CD4-positive, alpha-beta T cell treated with Interleukin-12 subunit alpha and Interleukin-12 subunit beta, for 1 hour (primary cell): Measurements from ENCODE around the gene FAM177B.
"Not testable (repeated sequence)": the region's sequence is repeated elsewhere in the genome, so short reads cannot be mapped to it uniquely, and the experiment has no call there.

ENCODE experiments used
- DNase-seq: peaks from one replicate; pipeline ENCODE4 v3.0.0-alpha.2; 2020

The FAM177B gene

DNA sequence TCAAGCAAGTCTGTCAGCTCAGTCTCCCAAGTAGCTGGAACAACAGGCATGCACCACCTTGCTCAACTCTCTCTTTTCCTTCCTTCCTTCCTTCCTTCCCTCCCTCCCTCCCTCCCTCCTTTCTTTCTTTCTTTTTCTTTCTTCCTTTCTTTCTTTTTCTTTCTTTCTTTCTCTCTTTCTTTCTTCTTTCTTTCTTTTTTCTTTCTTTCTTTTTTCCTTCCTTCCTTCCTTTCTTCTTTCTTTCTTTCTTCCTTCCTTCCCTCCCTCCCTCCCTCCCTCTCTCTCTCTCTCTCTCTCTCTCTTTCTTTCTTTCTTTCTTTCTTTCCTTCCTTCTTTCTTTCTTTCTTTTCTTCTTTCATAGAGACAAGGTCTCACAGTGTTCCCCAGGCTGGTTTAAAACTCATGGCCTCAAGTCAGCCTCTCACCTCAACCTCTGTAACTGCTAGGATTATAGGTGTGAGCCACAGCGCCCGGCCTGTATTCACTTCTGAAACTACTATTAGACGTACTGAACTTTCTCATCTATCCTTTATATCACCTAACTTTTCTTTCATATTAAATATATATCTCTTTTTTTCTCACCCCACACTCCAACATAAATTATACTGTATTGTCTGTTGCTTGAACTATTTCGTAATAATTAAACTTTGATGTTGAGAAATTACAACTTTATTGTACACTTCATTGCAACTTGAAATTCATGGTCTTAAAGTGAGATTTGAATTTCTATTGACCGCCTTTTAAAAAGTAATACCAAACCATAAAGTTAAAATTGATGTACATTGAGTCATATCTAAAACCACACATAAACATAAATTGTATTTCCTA is 4.8 kb downstream of the FAM177B start:
- not testable (repeated sequence) for DNase-seq

DNA sequence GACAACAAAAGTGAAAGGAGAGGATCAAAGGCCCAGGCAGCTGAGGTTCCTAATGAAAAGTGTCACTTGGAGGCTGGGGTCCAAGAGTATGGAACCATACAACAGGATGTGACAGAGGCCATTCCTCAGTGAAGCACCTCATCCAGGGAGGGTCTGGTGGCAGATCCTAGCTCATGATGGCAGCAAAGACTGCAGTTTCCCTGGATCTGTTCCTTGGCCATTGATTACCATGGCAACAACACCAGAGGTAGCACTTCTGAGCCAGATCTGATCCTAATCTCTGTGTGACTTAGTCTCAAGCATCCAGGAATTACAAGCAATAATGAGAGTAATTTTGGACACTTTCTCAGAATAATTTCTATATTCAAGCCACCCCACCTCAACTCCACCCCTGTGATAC is 12.9 kb downstream of the FAM177B start:
- no peak for DNase-seq

DNA sequence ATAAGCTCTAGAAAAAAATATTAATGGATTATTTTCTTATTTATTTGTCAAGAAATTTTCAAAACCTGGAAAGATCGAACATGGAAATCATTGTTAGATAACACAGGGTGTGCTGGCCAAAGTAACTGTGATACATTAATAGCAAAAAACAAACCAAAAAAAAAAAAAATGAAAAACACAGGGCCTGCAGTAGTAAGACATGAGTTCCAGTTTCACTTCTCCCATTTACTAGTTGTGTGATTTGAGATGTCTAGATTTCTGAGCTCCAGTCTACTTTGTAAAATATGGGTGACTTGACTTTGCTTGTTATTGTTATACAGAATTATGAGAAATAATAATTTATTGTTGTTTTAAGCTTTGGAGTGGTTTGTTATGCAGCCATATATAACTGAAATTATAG is 13.6 kb downstream of the FAM177B start:
- no peak for DNase-seq

DNA sequence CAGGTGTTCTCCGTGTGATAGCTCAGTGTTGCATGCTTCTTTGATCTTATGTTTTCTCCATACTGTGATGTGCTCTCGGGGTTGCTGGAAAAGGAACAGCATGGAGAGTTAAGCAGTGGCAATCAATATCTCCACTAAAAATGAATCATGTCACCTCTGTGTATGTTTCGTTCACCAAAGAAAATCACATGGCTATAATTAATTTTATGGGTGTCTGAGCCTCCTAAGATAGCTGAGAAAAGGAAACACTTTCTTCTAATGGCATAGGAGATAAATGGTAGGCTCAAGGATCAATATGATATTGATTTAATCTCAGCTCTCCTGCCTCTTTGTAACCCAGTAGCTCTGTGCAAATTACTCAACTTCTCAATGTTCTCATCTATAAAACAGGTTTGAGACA is 14.3 kb downstream of the FAM177B start:
- DNase-seq: no peak

DNA sequence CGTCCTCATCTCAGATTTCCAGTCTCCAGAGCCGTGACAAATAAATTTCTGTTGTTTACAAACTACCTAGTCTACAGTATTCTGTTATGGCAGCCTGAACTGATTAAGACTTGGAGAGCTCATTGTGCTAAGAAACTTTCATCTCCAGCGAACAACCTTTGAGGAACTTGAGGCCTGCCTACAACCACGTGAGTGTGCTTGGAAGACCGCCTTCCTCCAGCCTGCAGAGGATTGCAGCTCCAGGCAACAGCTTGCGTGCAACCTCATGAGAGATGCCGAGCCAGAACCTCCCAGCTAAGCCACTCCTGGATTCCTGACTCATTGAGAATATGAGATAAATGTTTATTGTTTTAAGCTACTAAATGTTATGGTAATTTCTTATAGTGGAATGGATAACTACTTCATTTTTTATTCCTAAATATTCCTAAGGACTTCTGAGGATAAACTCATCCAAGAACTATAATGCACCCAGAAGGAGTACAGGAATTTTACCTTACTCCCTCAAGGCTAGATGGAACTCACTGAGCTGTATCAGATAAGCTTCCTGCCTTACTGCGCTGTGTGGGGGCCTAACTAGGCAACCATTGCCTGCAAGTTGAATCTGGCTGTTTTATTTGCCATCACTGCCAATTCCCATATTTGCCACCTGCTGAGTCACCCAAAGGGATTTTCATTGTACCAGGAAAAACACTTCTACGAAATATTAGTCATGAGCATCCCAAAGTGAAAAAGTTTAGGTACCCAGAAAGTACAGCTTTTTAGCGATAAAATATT is 17.6 kb downstream of the FAM177B start:
- no peak for DNase-seq

DNA sequence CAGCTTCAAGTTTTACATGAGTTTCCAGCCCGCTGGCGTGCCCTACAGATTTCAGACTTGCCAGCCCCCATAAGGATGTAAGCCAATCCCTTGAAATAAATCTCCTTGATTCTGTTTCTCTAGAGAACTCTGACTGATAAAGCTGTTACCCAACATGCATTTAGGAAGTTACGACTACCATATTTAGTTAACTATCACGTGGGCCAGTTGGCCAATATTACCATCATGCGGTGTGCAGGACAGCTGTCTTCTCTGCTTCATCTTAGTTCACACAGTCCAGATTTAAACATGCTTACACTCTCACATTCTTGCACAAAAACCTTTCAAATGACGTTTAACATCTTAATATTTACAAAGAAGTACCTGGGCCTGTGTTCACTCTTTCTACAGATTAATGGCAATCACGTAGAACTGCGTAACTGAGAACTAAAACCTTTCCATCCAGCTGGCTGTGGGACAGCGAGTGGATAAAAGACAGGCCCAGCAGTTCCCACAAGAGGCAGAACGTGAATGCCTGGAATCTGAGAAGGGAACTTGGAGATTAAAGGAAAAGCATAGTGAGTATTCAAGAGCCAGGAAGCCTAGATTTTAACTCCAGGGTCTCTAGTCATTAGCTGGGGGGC is 20.8 kb downstream of the FAM177B start:
- no peak for DNase-seq

DNA sequence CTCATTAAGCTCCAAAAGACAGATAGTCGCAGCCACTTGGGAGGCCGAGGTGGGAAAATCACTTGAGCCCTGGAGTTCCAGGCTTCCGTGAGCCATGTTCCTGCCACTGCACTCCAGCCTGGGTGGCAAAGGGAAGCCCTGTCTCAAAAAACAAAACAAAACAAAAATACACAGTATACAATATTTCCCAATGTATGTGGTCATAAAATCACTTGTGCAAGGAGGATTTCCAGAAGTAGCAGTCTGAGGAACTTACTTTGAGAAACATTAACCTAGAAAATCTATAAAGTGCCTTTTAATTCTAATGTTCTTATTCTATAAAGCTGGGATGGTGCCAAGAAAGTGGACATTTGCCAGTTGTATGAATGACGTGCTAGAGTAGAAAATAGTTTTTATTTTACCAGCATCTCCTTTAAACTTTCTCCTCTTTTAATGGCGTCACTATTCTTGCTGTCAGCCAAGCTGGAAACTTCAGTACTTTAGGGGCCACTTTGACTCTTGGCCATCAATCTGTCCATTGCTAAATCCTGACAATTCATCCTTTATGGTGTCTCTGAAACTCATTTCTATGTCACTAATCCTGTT is 22.5 kb downstream of the FAM177B start:
- DNase-seq: no peak

DNA sequence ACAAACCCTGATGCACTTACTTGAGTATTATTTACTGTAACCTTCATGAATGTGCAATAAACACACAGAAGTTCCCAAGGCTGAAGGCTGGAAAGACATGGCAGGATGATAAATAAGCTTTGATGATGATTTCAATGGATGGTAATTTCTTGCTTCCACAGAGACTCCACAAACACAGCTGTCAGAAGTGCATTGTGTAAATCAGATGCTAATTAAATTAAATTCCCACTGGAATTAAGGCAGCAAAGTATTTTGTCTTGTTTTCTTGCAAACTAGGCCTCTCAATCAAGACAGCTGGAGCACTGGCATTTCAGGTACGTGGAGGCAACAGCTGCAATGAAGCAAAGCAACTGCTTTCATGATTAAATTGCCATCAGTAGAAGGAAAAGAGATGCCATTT is 24.1 kb downstream of the FAM177B start:
- DNase-seq: no peak

DNA sequence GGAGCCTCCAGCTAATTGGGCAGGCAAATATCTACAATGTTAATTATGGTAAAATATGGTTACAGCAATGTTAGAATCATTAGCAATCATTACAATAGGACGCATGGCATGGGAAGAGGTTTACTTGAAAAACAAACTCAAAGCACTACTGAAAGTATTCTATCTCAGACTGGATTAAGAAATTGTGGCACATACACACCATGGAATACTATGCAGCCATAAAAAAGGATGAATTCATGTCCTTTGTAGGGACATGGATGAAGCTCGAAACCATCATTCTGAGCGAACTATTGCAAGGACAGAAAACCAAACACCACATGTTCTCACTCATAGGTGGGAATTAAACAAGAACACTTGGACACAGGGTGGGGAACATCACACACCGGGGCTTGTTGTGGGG is 25.2 kb downstream of the FAM177B start:
- not testable (repeated sequence) for DNase-seq

DNA sequence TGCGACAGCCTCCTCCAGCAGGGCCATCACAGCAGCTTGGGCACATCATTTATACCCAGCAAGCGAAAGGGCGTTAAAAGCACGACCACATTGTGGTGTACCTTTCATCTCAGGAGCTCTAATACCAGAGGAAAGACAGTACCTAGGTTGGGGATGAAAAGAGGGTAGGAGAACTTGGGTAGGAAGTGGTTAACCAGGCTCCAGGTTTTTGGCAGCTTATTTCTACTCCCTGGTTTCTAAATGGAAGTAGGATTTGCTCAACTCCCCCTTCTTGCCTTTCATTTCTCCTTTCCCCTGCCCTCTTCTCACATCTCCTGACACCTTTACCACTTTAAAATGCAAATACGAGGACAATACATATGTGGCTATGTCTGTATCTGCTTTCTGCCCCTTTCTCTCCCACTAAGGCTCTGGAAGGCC is 30.2 kb downstream of the FAM177B start:
- no peak for DNase-seq

DNA sequence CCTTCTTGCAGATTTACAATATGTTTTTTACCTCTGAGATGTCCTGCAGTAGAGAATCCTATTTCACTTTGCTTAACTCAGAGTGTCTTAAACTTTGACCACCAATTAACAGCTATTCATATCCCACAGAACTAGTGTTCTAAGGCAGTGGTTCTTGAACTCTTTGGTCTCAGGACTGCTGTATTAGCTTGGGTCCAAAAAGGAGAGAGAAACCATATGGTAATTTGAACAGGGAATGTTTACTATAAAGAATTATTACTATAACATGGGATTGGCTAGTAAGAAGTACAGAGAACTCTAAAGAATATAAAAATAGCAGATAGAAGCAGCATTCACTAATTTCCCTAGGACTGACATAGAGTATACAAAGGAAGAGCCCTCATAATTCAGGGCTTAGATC is 31.6 kb downstream of the FAM177B start:
- DNase-seq: no peak

DNA sequence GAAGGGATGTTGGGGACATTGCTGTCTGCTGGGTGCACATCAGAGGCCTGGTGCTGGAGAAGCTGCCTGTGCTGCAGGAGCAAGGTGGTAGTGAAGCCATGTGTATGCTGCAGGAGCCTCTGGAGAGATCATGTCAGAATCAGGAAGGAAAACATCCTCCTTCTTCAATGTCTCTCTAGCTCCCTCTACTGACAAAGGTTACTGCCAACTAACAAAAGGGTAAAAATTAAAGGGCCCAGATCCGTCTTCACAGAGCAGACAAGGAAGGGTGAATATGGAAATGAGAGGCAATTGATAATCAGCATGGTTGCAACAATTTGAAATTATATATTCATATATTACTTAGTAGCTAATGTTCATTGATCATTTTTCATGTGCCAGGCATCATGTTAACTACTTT is 32.2 kb downstream of the FAM177B start:
- DNase-seq: no peak

DNA sequence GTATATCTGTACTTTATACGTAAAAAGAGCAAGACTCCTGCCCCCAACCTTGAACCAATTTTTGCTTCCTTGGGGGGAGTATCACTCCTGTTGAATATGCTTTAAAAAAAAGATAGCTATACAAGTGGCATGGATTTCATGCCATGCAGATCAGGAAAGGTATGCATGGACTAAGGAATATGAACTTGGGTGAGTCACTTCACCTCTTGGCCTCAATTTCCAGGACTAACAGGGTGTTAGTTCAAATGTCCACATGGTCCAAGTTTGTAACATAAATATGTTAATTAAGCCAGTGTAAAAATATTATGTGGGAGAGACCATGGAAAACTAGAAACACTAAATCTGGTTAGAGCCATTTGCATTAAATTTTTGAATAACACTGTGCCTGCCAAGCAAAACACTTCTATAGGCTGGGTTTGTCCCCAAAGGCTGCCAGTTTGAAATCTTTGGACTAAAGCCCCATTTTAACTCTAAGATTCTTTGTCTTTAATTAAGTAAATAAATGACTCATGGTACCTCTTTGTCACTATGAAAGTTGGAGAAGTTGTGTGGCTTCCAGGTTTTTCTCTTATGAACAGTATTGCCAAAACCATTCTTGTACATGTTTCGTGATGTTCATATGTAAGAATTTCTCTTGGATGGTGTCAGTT is 33.1 kb downstream of the FAM177B start:
- no peak for DNase-seq

DNA sequence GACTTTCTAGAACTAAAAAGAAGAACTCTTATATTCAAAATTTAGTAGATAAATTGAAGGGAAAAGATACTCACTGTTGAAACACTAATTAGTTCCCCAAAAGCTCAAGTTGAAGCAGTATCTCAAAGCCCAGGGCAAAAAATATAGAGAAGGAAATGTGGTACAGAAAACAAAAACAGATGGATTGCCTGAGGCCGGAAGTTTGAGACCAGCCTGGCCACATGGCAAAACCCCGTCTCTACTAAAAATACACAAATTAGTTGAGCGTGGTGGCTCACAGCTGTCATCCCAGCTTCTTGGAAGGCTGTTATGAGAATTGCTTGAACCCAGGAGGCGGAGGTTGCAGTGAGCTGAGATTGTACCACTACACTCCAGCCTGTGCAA is 36.0 kb downstream of the FAM177B start:
- no peak for DNase-seq

DNA sequence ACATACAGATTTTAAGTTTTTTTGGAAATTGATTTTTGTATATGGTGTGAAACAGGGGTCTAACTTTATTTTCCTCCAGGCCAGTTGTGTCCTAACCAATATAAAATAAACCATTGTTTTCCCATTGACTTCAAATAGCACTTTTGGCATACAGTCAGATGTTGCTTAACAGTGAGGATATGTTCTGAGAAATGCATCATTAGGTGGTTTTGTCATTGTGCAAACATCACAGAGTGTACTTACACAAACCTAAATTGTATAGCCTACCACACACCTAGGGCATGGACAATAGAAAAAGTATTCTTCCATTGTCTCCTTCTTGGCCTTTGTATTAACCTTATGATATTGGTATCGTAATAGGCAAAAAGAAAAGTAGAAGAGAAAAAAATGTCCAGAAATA is 40.5 kb downstream of the FAM177B start:
- DNase-seq: no peak

DNA sequence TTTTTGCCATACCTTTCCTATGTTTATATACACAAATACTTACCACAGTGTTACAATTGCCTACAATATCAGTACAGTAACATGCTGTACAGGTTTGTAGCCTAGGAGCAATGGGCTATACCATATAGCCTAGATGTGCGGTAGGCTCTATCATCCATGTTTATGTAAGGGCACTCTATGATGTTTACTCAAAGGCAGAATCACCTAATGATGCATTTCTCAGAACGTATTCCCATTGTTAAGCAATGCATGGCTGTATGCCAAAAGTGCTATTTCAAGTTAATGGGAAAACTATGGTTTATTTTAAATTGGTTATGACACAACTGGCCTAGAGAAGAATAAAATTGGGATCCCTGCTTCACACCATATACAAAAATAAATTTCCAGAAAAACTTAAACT is 41.0 kb downstream of the FAM177B start:
- no peak for DNase-seq

DNA sequence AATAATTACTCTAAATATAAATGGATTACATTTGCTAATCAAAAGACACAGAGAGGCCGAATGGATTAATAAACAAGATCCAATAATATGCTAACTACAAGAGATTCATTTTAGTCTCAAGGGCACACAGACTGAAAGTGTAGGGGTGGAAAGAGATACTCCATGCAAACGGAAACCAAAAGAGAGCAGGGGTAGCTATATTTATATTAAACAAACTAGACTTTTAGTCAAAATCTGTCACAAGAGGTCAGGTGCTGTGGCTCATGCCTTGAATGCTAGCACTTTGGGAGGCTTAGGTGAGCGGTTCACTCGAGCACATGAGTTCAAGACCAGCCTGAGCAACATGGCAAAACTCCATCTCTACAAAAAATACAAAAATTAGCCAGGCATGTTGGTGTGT is 44.2 kb downstream of the FAM177B start:
- no peak for DNase-seq

DNA sequence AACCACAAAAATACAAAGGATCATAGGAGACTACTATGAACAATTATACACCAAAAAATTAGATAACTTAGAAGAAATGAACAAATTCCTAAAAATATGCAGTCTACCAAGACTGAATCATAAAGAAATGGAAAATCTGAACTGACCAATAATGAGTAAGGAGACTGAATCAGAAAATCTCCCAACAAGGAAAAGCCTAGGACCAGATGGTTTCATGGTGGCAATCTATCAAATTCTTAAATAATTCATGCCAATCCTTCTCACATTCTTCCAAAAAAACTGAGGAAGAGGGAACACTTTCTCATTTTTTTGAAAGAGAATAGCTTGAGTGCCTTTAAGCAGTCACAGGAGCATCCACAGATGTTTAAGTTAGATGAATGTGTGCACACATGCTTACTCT is 46.0 kb downstream of the FAM177B start:
- no peak for DNase-seq

DNA sequence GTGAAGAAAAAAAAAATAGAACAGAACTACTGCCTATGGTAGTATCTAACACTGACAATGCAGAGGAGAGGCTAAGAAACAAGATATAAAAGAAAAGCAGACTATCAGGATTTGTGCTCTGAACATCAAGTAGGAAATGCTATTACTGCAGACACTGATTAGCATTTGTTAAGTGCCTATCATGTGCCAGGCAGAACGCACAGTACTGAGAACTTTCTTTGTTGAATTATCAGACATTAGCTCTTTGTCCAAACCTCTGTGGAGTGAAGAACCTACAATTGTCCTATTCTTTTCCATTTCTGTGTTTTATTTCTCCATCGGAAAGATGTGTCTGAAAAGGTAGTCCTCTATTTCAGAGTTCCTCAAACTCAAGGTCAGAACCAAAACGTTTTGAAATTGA is 47.4 kb downstream of the FAM177B start:
- no peak for DNase-seq

DNA sequence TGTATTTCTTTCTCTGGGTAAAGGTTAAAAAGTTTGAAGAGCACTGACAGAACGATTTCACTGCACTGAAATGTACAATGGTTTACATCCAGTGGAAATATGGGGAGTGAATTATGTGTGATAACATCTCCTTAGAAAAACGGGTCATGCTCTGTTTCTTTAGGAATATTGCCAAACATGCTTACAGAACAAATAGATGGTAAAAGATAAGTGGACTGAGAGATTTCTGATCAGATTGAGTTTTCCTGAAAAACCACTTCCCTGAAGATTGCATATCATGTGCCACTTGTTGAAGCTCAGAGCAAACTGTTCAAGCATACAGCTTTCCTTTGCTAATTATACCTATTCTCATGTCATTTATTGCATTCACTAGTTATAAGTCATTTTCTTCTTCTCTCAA is 47.9 kb downstream of the FAM177B start:
- no peak for DNase-seq

DNA sequence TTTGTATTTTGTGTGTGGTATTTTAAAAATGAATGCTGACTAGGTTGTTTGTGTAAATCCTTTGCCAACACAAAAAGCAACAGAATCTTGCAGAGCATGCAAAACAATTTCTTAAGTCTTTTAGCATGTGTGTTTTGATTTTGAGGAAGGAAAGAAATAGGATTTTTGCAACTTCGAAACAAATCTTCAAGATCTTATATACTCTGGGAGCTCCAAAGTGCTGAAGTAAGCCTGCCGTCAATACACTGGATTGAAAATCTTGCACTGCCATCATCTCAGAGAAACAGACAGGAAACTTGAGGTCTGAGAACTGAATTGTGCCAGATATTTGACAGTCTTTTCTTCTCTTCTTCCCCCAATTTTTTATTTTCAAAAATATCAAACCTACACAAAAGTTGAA is 48.5 kb downstream of the FAM177B start:
- DNase-seq: no peak

DNA sequence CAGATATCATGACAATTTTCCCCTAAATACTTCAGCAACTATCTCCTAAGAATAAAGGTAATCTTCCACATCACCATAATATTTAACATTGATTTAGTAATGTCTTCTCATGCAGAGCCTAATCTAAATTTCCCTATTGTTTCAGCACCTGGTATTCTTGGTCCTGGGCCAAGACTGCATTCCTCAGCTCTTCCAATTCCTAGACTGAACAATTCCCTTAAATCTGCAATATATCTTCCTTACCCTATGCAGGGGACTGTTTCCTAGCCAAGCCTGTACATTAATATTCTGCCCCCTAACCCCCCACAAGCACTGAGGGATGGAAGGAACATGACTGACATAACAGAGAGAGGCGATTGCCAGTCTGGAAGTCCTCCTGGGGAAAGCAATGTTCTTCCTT is 49.1 kb downstream of the FAM177B start:
- DNase-seq: no peak

DNA sequence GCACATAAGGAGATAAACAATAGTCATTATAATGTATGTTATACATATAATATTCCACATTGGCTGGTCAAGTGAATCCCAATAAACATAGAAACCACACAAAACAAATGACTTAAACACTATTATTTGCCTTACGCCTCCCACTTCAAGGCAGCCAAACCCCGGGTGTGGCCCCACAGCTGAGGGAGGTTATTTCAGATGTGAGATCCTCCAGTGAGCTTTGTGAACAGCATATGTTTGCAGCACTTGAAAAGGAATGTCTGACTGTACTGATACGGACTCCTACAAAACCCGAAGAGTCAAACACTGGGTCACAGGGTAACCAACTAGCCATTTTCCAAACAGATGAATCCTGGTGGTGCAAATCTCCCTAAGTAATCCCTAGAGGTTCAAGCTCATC is 50.7 kb downstream of the FAM177B start:
- DNase-seq: no peak
